Iris pigment epithelial cell (primary cell): ENCODE results near the gene RRH.
"Not testable (repeated sequence)": the region's sequence is repeated elsewhere in the genome, so short reads cannot be mapped to it uniquely, and the experiment has no call there.

Source experiments
- DNase-seq: peaks from one replicate; pipeline ENCODE4 v3.0.0-alpha.2; 2011; ENCODE audit warnings: low read depth

The RRH gene, protein sequence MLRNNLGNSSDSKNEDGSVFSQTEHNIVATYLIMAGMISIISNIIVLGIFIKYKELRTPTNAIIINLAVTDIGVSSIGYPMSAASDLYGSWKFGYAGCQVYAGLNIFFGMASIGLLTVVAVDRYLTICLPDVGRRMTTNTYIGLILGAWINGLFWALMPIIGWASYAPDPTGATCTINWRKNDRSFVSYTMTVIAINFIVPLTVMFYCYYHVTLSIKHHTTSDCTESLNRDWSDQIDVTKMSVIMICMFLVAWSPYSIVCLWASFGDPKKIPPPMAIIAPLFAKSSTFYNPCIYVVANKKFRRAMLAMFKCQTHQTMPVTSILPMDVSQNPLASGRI

DNA sequence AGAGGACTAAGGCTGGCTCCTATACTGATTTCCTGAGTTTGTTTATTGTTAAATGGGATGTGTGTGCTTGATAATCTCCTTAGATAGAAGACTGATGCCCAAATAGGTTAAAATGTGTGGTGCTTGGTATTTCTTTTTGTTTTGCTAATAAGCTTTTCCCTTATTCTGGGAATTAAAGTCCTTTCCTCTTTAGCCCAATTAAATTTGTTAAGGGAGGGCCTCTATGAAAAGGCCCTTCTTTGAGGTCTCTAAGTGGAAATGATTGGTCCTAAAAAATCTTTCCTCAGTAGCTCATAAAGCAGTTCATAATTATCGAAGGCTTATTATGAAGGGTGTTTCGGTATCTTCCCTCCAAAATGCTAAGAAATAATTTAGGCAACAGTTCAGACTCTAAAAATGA, at the start of gene RRH:
Gene RRH, plus strand, starts transcription at position 301 of the 400 bp plus-strand sequence. Its CDS starts 56 bp downstream, at position 357.
- no peak for DNase-seq

DNA sequence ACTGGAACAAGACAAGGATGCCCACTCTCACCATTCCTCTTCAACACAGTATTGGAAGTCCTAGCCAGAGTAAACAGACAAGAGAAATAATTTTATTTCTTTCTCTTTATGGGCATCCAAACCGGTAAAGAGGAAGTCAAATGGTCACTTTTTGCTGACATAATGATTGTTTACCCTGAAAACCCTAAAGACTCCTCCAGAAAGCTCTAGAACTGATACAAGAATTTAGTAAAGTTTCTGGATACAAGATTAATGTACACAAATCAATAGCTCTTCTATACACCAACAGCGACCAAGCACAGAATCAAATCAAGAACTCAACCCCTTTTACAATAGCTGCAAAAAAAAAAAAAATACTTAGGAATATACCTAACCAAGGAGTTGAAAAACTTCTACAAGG, 45.7 kb upstream of the RRH start:
- not testable (repeated sequence) for DNase-seq

DNA sequence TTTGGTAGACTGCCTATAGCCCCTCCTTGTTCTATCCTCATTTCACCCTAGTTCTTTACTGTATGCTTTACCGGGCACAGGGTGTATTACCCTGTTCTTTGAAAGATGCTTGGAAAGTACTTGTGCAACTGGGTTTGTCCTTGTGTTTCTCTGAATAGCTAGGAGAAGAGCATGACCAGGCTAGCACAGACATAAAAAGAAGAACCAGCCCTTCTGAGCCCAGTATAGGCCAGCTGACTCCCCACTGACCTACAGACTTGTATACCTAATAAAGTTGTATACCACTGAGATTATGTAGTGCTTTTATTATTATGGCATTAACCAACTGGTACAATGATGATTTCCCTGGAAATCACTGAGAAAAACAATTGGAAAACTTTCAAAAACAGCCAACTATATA, 40.9 kb upstream of the RRH start:
- DNase-seq: no peak

DNA sequence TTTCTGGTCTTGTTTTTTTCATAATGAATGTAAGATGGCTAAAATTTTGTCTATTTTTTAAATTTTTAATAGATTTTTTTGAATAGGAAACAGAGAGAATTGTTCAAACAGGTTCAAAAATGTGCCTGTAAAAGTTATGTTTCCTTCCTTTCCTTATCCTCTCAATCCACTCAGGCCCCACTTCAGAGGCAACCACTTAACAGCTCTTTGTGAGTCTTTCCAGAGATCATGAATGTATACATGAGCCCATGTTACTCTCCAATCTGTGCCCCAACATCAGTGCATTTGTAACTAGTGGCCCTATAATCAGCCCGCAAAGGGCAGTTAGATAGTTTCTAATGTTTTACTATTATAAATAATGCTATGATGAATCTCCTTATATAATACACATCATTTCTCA, 40.0 kb upstream of the RRH start:
- no peak for DNase-seq

DNA sequence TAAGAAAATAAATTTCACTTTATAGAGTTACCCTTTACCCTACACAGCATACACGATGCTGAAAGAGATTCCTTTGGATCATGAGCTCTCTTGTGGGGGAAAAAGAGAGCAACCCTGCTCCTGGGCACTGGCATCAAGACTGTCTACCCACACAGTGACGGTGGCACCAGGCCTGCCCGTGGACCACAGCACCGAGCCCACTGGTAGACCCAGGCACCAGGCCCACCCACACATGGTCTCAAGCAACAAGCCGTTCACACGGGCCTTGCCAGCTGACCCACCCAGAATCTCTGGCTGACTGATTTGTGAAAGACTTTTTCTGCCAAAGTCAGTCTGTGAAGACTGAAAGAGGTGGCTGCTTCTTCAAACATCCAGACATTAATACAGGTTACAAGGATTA, 32.7 kb upstream of the RRH start:
- DNase-seq: no peak

DNA sequence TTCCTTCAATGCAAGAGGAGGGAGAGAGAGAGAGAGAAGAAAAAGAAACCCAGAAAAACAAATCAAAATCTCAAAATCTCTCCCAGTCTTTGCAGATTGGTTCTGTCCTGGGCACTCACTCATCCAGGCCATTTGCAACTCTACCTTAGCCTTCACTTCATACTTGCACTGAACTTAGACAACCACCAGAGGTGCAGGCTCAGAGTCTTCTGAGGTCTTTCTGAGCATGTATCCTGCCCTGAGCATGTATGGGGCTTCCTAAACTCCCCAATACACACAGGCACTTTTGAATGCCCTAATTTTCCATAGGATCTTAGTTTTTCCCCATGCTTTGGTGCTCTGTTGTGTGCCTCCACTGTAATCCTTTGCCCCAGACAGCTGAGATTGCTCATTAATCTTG, 28.9 kb upstream of the RRH start:
- DNase-seq: no peak

DNA sequence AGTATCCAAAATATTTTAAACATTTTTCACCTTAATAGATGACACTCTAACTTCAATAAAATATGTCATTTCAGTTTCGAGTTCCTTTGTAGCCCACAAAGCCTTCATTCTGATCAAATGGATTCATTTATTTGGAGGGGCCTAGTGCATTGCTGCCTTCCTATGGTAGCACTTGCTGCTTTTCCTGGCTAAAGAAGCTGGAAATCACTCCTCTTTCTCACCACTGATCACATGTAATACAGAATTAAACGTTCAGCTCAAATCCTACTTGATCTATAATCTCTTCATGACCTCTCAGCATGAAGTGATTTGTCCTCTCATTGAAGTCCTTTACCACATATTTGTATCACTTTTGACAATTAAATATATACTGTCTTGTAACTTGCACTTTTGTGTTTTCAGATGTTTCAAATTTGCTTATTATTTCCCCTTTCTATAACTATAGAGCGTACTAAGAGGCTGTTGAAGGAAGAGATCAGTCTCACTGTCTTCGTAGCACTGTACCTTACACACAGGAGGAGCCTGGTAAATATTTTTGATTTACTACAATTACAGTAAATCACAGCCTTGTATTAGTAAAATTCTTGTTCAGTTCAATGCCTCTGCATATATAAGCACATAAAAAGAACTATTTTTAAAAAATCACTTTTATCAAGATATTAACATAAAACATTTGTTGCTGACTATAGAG, 26.5 kb upstream of the RRH start:
- DNase-seq: no peak

DNA sequence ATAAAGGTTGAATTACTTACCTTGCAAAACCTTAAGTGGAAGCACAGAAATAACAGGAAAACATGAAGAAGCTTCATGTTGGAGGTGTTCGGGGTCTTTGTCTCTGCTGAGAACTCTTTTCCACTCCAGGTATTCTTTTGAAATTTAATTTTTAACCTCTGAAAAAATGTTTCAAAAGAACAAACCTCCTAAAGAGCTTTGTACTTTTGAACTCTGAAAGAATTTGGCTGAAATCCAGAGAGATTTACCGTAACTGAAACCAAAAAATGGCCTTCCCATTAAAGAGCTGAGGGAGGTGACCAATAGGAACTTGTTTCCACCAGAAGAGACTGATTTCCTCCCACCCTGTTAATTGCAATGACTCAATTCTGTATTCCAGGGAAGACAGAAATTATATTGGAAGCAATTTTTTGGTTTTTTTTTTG, 25.9 kb upstream of the RRH start, which contains the start of gene CFI:
Gene CFI, minus strand, starts transcription at position 105 of the 425 bp plus-strand sequence. Its CDS starts 28 bp downstream, at position 77.
- peak; percentile 89 for DNase-seq

DNA sequence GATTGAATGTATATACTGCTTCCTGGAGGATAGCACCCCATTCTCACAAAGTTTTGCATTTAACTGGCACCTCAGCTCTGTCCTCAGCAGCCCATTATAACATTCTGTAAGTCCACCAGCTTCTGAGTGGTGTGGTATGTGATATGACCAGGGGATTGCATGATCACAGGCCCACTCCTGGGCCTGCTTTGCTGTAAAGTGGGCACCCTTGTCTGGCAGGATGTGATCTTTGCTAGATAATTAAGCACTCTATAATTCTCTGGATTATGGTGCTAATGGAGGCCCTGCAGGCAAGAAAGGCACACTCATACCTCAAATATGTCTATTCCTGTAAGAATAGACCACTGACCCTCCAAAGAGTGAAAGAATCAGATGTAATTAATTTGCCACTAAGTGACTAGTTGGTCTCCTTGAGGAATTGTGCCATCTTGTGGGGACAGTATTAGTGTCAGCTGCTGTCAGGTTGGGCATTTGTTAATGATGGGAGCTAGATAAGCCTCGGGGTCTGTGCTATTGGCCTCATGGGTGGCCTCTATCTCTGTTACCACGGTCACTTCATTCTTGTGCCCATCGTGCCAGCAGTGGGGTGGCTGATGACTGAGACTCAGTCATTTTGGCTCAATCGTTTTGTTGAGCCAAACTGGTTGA, 23.7 kb upstream of the RRH start:
- DNase-seq: peak; percentile 63

DNA sequence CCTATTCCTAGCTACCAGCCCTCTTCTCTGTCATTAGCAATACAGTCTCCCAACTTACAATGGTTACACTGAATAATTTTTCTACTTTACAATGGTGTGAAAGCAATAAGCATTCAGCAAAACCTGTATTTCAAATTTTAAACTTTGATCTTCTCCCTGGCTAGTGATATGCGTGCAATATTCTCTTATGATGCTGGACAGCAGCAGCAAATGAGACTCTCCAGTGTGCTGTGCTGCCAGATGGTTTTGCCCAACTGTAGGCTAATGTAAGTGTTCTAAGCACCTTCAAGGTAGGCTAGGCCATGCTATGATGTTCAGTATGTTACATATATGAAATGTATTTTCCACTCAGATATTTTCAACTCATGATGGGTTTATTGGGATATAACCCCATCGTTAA, 18.1 kb upstream of the RRH start:
- DNase-seq: no peak

DNA sequence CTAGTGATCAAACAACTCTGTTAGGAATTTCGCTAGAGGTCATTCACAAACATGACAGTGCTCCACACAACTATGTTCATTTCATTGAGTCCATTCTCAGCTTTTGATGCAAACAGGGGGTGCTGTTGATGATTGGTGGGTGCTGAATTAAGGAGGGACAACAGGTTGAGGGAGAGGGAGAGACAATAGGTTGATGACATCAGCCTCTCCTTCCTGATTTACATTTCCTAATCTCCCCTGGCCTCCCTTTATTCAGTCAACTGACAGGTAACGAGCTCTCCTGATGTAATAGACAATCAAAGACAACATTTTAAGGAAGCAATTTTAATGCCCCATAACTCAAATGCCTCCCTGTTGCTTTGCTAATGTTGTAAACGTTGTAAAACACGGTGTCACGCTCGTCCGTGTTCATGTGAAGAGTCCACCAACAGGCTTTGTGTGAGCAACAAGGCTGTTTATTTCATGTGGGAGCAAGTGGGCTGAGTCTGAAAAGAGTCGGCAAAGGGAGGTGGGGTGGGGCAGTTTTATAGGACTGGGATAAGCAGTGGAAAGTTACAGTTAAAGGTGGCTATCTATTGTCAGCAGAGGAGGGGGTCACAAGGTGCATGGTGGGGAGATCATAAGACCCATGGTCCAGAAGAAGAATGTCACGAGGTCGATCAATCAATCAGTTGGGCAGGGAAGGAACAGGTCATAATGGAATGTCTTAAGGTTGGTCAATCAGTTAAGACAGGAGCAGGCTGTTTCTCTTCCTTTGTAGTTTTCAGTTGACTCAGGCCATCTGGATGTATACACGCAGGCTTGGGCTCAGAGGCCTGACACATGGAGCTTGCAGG, 17.0 kb upstream of the RRH start:
- DNase-seq: no peak

DNA sequence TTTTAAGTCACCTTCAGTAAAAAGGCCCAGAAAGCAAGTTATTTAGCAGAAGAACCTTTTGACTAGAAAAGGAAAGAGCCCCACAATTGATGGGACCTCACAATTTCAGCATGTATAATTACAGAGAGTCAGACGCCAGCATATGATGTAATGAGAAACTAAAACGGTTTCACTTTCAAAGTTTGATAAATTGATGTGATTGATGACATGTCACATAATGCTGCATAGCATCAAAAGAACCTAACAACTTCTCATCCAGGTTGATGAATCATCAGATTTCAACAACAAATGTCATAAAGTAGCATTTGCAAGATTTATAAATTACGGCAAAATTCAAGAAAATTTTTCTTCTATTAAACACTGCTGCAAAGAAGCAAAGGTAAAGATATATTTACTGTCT, 16.1 kb upstream of the RRH start:
- no peak for DNase-seq

DNA sequence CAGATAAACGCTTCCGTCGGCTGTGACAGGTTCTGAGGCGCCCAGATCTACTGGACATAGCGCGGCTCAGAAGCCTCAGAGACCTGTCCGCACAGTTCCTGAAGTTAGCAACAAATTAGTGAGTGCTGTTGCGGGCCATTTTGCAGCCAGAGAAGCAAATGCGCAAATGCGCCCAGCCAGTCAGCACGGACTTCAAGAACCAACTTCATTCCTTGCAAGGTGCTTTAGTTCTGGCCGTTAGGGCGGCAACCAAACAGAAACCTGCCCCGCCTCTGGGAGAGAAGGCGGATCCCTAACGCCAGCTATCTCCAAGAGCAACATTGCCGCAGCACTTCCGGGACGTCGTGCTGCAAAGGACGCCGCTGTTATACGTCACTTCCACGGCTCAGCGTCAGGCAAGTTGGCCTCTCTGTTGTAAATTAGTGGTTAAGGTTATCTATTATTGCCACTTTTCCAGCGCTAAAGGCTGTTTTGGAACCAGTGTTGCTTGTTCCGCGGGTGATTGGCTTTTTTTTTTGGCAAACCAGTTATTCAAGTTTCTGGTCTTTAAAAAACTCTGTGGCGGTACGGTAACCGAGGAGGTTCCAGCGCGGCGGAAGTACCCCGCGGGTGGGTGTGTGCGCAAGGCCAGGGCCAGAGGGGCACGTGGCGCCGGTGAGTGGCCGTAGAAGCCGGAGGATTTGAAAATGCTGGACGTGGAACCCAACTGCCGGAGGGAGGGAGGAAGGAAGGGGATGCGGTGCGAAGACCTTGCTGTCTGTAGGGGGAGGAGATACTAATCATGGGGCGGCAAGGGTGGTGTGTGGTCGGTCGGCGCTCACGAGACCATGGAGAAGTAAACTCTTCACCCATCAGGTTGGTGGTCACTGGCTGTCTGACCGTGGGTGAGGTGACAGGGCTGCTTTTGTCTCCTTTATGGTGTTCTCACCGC, 12.4 kb upstream of the RRH start, which contains the start of gene GAR1:
Gene GAR1, plus strand, starts transcription at position 612 of the 931 bp plus-strand sequence. CDS start 403 bp downstream, outside the sequence.
- DNase-seq: peak; percentile 97

DNA sequence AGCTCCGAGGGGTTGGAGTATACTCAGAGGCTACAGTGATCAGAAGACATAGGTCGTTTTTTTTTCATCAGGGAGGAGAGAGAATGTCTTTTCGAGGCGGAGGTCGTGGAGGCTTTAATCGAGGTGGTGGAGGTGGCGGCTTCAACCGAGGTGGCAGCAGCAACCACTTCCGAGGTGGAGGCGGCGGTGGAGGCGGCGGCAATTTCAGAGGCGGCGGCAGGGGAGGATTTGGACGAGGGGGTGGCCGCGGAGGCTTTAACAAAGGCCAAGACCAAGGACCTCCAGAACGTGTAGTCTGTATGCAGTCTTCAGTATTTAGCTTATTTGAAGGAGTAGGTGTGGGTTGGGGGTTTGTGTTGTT, 11.7 kb upstream of the RRH start:
- no peak for DNase-seq

DNA sequence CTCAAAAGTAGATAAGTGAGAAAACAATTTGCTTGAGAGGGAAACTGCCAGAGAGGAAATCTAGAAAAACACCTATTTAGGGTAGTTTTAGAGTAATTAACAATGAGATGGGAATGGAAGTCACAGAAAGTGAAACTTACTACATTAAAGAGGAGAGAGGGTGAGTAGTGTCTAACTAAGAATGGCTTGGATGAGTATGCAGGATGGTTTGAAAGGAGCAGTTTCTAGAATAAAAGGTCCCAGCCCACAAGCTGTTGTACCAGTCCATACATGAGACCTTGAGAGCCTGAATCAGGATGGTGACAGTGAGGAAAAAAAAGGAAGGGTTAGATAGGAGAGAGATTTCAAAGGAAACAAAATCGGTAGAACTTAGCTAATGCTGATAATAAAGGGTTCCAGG, 10.9 kb upstream of the RRH start:
- no peak for DNase-seq

DNA sequence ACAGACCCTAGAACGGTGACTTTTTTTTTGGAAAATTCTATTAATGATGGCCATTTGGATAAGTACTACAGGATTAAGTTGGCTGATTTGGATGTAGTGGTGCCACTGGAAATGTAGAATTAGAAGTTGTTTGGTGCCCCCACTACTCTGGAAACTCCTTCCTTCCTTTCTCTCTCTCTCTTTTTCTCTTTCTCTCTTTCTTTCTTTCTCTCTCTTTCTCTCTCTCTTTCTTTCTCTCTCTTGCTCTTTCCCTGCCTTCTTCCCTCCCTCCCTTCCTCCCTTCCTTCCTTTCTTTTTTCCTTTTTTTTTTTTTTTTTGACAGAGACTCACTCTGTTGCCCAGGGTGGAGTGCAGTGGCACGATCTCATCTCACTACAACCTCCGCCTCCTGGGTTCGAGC, 9.5 kb upstream of the RRH start:
- no peak for DNase-seq

DNA sequence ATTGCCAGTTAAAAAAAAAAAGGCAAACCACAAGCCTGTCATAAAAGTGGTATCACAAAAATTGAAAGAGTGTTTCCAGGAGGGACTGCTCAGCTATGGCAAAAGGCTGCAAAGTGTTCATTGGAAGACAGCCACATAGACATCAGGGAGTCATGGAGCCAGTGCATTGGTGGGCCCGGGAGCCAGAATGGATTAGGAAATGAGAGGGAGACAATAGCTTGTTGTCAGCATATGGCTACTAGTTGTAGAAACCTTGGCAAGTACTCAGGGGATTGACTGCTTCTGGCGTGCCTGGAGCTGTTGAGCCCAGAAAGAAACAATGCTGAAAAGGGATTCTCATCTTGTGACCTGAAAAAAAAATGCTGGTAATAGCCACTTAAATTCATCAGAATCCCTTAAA, 7.2 kb upstream of the RRH start:
- DNase-seq: no peak

DNA sequence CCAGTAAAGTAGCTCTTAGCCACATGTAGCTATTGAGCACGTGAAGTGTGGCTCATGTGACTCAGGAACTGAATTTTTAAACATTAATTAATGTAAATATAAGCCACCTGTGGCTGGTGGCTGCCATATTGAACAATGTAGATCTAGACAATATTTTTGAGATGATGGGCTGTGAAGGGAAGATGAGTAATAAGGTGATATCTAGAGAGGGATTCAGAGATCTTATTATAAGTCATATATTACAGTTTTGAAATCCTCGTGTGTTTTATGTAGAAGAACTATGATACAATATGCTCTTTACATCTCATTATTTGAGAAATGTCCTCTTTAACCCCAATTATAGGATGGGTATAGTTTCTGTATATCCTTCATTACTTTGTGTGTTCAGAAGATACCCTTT, 6.6 kb upstream of the RRH start:
- DNase-seq: no peak

DNA sequence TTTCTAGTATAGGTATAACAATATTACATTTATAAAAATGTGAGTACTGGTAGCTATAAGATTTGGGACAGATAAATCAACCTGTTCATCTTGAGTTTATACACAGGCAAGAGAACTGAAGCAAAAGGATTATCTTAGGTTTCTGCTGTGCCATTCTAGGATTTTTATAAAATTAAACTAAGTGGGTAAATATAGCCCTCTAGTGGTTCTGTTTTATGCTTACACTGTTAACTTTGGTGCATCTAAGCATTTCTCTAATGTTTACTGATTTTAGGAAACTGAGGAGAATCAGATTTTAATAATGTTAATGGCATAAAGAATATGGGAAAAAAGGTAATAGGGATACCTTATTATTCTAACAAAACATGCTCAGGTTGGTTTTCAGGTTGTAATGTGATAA, 1.1 kb upstream of the RRH start:
- DNase-seq: peak; percentile 16

DNA sequence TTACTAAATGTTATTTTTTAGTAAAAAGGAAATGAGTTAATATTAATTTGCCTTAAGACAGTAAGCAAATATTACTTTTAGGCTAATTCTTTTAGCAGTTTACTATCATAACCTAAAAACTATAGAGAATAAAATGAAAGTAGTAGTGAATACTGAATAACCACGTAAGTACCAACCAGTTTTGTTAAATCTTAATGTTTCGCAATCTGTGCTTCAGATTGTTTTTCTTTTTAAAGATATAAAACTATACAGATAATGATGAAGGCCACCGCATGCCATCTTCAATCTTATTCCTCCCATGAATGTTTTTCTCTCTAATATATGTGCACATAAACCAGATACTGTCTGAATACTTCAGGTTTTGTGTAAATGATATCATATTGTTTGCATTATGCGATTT, 6.0 kb downstream of the RRH start:
- DNase-seq: no peak

DNA sequence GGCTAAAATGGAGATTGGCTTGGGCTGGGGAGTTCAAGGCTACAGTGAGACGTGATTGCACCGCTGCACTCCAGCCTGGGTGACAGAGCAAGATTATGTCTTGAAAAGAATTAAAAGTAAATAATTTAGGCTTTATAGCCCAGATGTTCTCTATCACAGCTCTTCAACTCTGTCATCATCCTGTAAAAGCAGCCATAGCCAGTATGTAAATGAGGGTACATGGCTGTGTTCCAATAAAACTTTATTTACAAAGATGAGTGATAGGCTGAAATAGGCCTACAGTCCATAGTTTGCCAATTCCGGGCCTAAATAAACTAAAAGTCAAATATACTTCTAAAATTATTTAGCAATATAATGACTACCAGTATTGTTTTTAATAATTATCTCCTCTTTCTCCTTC, 9.2 kb downstream of the RRH start:
- DNase-seq: no peak
